HepG2 (cell line): ENCODE measurements around the gene HPCAL1. TPM values are rescaled to one million over a fixed set of nuclear protein-coding genes. Genes with fewer than 3 reads are reported as not detected.
A peak's percentile ranks its signal among the peaks of the same experiment; 100 is the strongest.

Experiments used
- ADNP ChIP-seq: sonication (generic); formaldehyde crosslinking; IDR thresholded peaks from 2 replicates; pipeline ENCODE4 v1.4.0; 2020; ENCODE audit warnings: missing genetic modification reagents
- CCDC6 ChIP-seq: sonication (generic); formaldehyde crosslinking; IDR thresholded peaks from 2 replicates; pipeline ENCODE4 v1.8.1; 2022; ENCODE audit warnings: mild to moderate bottlenecking, missing genetic modification reagents, moderate library complexity
- CREB1 ChIP-seq, 2 experiments: fragments of 450-650 bp in 1 of 2; IDR thresholded peaks; 2 replicates each; pipeline ENCODE4 v1.6.1; 2016 to 2017; ENCODE audit warnings: control low read depth in 1 of 2, mild to moderate bottlenecking in 1 of 2, missing compliant biosample characterization in 1 of 2, missing genetic modification characterization in 1 of 2
- DR1 ChIP-seq: sonication (generic); formaldehyde crosslinking; IDR thresholded peaks from 2 replicates; pipeline ENCODE4 v1.8.0; 2021; ENCODE audit warnings: mild to moderate bottlenecking, missing genetic modification reagents, inconsistent platforms
- FOXC1 ChIP-seq: sonication (generic); formaldehyde crosslinking; IDR thresholded peaks from 2 replicates; pipeline ENCODE4 v1.8.0; 2022; ENCODE audit warnings: mild to moderate bottlenecking, missing genetic modification reagents, borderline replicate concordance
- HOXA7 ChIP-seq: sonication (generic); formaldehyde crosslinking; IDR thresholded peaks from 2 replicates; pipeline ENCODE4 v1.8.1; 2022; ENCODE audit warnings: mild to moderate bottlenecking, missing genetic modification reagents, moderate library complexity
- KDM1A ChIP-seq: IDR thresholded peaks from 2 replicates; pipeline ENCODE4 v1.6.1; 2016; ENCODE audit warnings: missing compliant biosample characterization
- MIXL1 ChIP-seq: IDR thresholded peaks from 2 replicates; pipeline ENCODE4 v1.6.1; 2016
- NFIB ChIP-seq: sonication (generic); formaldehyde crosslinking; IDR thresholded peaks from 2 replicates; pipeline ENCODE4 v1.9.0; 2021; ENCODE audit warnings: missing genetic modification reagents, mild to moderate bottlenecking, borderline replicate concordance
- RFX1 ChIP-seq: fragments of 450-650 bp; IDR thresholded peaks from 2 replicates; pipeline ENCODE4 v1.6.1; 2017
- TCF7 ChIP-seq: sonication (generic); IDR thresholded peaks from 2 replicates; pipeline ENCODE4 v1.6.1; 2016; ENCODE audit warnings: antibody characterized with exemption, low read depth
- ZNF136 ChIP-seq: sonication (generic); formaldehyde crosslinking; IDR thresholded peaks from 2 replicates; pipeline ENCODE4 v1.8.1; 2022; ENCODE audit warnings: low read depth, mild to moderate bottlenecking, moderate library complexity, missing genetic modification reagents
- ZNF232 ChIP-seq: sonication (generic); formaldehyde crosslinking; IDR thresholded peaks from 2 replicates; pipeline ENCODE4 v1.4.0; 2020; ENCODE audit warnings: missing genetic modification reagents, borderline replicate concordance
- ZNF264 ChIP-seq: sonication (generic); formaldehyde crosslinking; IDR thresholded peaks from 2 replicates; pipeline ENCODE4 v1.4.0; 2020; ENCODE audit warnings: missing genetic modification reagents
- ZNF790 ChIP-seq: sonication (generic); formaldehyde crosslinking; IDR thresholded peaks from 2 replicates; pipeline ENCODE4 v1.8.0; 2022; ENCODE audit warnings: missing genetic modification reagents, mild to moderate bottlenecking, borderline replicate concordance
- ZNF879 ChIP-seq: sonication (generic); formaldehyde crosslinking; IDR thresholded peaks from 2 replicates; pipeline ENCODE4 v1.8.1; 2023; ENCODE audit warnings: missing genetic modification reagents
- ZSCAN25 ChIP-seq: sonication (generic); formaldehyde crosslinking; IDR thresholded peaks from 2 replicates; pipeline ENCODE4 v1.8.0; 2022; ENCODE audit warnings: mild to moderate bottlenecking, missing genetic modification reagents
- polyA plus RNA-seq, 8 experiments: library from polyadenylated mRNA; depleted of rRNA in 3 of 8; stranded (reverse) in 7 of 8; unstranded in 1 of 8; fragments of >200 nt; fragmentation: Illumina TruSeq in 4 of 8; extraction: Trizol in 4 of 8; gene quantifications; 2 replicates each; pipeline versions ENCODE4 v1.2.1 to v1.2.3, GENCODE V29; 2011 to 2016; ENCODE audit warnings: low read depth in 4 of 8, missing spikeins in 1 of 8, mixed read lengths in 1 of 8; ENCODE audit not compliant: insufficient read depth in 1 of 8
- total RNA-seq, 5 experiments: library from RNA; depleted of rRNA; stranded (reverse); fragments of >200 nt; fragmentation: Illumina TruSeq; extraction: Trizol; gene quantifications; 2 replicates each; pipeline ENCODE4 v1.2.3, GENCODE V29; 2016; ENCODE audit warnings: low read depth in 1 of 5
- TF ChIP-seq, protein P1 (sequence below): sonication (generic); formaldehyde crosslinking; IDR thresholded peaks from 2 replicates; pipeline ENCODE4 v1.4.0; 2020; ENCODE audit warnings: low read depth, missing genetic modification reagents
- TF ChIP-seq, protein P2 (sequence below): sonication (generic); formaldehyde crosslinking; IDR thresholded peaks from 2 replicates; pipeline ENCODE4 v1.5.0; 2020; ENCODE audit warnings: mild to moderate bottlenecking, missing genetic modification reagents
- TF ChIP-seq, protein P3 (sequence below): IDR thresholded peaks from 2 replicates; pipeline ENCODE4 v1.6.1; 2018; ENCODE audit warnings: missing genetic modification reagents
- TF ChIP-seq, protein P4 (sequence below): sonication (generic); formaldehyde crosslinking; IDR thresholded peaks from 2 replicates; pipeline ENCODE4 v1.8.0; 2022; ENCODE audit warnings: missing genetic modification reagents, mild to moderate bottlenecking, inconsistent platforms, borderline replicate concordance

The HPCAL1 gene
- total and polyA plus RNA-seq, 2 of the 13 experiments (the other 11 are each of a cell fraction or from before 2014, with no cell fraction given) = 29.5 to 29.9 TPM

DNA sequence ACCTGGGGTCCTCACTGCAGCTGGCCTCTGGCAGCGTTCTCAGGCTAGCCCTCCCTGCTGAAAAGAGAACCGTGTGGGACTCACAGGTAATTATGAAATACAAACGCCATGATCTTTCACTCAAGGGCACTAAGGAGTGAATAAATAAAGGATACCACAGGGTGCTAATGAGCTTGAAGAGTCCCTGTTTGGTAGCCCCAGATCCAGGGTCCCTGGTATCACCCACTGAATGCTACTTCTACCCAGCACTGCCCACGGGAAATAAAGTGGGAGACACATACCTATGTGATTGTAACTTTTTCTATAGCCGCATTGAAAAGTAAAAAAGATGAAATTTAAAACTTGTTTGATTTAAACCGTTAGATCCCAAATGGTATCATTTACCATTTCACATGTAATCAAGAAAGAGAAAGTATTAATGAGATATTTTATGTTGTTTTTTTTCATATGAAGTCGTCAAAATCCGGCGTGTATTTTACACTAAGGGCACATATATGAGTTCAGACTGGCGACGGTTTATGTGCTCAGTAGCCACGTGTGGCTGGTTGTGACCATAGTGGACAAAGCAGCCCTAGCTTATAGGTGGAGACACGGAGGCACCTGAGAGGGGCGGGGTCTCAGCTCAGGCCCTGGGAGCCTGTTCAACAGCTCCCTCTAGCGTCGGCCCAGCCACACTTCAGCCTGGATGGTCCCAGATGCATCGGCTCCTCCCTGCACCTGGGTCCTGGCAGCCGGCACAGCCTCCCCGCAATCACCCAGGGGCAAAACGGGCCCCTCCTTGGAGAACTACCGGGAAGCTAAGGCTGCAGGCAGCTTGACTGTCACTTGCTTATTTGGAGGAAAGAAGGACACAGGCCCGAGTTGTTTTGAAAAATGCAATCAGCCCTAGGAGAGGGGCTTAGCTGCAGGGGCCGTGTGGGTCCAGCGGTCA lies 106.2 kb downstream of the HPCAL1 start (continued):
- TF ChIP-seq, protein P1, sequence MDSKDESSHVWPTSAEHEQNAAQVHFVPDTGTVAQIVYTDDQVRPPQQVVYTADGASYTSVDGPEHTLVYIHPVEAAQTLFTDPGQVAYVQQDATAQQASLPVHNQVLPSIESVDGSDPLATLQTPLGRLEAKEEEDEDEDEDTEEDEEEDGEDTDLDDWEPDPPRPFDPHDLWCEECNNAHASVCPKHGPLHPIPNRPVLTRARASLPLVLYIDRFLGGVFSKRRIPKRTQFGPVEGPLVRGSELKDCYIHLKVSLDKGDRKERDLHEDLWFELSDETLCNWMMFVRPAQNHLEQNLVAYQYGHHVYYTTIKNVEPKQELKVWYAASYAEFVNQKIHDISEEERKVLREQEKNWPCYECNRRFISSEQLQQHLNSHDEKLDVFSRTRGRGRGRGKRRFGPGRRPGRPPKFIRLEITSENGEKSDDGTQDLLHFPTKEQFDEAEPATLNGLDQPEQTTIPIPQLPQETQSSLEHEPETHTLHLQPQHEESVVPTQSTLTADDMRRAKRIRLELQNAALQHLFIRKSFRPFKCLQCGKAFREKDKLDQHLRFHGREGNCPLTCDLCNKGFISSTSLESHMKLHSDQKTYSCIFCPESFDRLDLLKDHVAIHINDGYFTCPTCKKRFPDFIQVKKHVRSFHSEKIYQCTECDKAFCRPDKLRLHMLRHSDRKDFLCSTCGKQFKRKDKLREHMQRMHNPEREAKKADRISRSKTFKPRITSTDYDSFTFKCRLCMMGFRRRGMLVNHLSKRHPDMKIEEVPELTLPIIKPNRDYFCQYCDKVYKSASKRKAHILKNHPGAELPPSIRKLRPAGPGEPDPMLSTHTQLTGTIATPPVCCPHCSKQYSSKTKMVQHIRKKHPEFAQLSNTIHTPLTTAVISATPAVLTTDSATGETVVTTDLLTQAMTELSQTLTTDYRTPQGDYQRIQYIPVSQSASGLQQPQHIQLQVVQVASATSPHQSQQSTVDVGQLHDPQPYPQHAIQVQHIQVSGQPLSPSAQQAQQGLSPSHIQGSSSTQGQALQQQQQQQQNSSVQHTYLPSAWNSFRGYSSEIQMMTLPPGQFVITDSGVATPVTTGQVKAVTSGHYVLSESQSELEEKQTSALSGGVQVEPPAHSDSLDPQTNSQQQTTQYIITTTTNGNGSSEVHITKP (CRISPR knock-in tag) = 0 out of 2 replicates have a peak, but pooled peaks have one; percentile 4
- TF ChIP-seq CREB1 (IDR thresholded peaks at IDR 0.05) (peak; percentile 24; the same call in 1 of the 2 replicates), CREB1 (CRISPR knock-in tag; IDR thresholded peaks at IDR 0.05) (peak; percentile 20; the same call in 1 of the 2 replicates), ZNF136 (CRISPR knock-in tag) (no peak; the same call in 1 of the 2 replicates), TCF7 (no peak), CCDC6 (CRISPR knock-in tag) (peak; percentile 95), HOXA7 (CRISPR knock-in tag) (no peak), ZSCAN25 (CRISPR knock-in tag) (peak; percentile 63), NFIB (CRISPR knock-in tag) (no peak), RFX1 (no peak), ZNF264 (CRISPR knock-in tag) (no peak), DR1 (CRISPR knock-in tag) (no peak), KDM1A (CRISPR knock-in tag) (no peak), MIXL1 (CRISPR knock-in tag) (peak; percentile 59; the same call in 1 of the 2 replicates), FOXC1 (no peak), ADNP (no peak), ZNF879 (CRISPR knock-in tag) (no peak), ZNF232 (CRISPR knock-in tag) (no peak), ZNF790 (CRISPR knock-in tag) (no peak)
- TF ChIP-seq, protein P2, sequence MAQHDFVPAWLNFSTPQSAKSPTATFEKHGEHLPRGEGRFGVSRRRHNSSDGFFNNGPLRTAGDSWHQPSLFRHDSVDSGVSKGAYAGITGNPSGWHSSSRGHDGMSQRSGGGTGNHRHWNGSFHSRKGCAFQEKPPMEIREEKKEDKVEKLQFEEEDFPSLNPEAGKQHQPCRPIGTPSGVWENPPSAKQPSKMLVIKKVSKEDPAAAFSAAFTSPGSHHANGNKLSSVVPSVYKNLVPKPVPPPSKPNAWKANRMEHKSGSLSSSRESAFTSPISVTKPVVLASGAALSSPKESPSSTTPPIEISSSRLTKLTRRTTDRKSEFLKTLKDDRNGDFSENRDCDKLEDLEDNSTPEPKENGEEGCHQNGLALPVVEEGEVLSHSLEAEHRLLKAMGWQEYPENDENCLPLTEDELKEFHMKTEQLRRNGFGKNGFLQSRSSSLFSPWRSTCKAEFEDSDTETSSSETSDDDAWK = no peak
- TF ChIP-seq, protein P3, sequence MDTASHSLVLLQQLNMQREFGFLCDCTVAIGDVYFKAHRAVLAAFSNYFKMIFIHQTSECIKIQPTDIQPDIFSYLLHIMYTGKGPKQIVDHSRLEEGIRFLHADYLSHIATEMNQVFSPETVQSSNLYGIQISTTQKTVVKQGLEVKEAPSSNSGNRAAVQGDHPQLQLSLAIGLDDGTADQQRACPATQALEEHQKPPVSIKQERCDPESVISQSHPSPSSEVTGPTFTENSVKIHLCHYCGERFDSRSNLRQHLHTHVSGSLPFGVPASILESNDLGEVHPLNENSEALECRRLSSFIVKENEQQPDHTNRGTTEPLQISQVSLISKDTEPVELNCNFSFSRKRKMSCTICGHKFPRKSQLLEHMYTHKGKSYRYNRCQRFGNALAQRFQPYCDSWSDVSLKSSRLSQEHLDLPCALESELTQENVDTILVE (CRISPR knock-in tag) = peak; percentile 77; the same call in 1 of the 2 replicates
- TF ChIP-seq, protein P4, sequence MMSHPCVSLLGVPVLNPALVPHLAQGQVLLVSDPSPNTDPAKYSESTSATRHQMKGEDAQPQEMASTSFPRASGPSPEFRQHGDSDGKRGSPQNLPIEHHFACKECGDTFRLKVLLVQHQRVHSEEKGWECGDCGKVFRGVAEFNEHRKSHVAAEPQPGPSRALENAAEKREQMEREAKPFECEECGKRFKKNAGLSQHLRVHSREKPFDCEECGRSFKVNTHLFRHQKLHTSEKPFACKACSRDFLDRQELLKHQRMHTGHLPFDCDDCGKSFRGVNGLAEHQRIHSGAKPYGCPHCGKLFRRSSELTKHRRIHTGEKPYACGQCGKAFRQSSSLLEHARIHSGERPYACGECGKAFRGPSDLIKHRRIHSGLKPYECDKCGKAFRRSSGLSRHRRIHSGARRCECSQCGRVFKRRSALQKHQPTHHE = no peak
